GM19455 (cell line): ENCODE measurements around the gene ASNSD1.
A peak's percentile ranks its signal among the peaks of the same experiment; 100 is the strongest.
"Not testable (repeated sequence)": the region's sequence is repeated elsewhere in the genome, so short reads cannot be mapped to it uniquely, and the experiment has no call there.

Experiments used
- ATAC-seq: cut with Tn5 transposase; IDR thresholded peaks from one replicate; pipeline ENCODE4 v1.9.1; 2021; ENCODE audit not compliant: unreplicated experiment

Gene ASNSD1

DNA sequence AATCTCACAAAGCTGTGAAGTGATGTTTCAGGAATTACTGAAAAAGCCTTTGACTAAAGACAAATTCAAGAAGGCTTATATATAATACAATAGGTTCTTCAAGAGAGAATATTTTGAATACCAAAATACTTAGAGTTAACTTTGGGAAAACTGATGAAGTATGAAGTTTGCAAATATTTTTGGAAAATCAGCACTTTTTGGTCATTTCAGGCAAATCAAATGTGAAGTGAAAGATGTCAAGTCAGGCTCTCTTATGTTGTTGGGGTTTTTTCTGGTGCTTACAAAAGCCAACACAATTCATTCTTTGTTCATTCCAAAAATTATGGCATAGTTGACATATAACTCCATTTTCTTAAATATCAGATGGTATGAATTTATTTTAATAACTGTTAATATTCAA, 14.7 kb upstream of the ASNSD1 start:
- no peak for ATAC-seq

GRCh38 chr2:189648846-189649509, 12.3 kb upstream of the ASNSD1 start:
- no peak for ATAC-seq

DNA sequence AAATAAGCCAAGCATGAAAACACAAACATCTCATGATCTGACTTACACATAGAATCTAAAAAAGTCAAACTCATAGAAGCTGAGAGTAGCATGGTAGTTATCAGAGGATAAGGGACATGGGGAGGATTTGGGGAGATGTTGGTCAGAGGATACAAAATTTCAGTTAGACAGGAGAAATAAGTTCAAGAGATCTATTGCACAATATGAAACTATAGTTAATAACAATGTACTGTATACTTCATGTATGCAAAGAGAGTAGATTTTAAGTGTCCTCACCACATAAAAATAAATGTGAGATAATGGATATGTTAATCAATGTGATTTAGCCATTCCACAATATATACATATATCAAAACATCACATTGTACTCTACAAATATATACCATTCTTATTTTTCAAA, 10.0 kb upstream of the ASNSD1 start:
- ATAC-seq: no peak

- ATAC-seq: not testable (repeated sequence)
These were observed 7.8 kb upstream of the ASNSD1 start for GRCh38 chr2:189653464-189653863.

DNA sequence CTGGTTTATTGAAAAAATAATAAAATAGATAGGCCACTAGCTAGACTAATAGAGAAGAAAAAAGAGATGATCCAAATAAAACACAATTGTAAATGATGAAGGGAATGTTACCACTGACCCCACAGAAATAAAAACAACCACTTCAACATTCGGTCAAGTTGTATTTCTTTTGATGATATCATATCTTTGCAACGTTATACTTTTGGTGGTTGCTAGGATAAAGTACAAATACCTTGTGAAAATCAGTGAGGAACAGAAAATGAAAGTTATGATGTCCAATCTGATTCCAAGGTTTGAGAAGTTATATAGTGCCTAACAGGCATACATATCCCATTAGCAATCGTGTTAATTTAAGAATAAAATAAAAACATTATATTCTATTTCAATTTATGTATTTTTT, 6.6 kb upstream of the ASNSD1 start:
- no peak for ATAC-seq

DNA sequence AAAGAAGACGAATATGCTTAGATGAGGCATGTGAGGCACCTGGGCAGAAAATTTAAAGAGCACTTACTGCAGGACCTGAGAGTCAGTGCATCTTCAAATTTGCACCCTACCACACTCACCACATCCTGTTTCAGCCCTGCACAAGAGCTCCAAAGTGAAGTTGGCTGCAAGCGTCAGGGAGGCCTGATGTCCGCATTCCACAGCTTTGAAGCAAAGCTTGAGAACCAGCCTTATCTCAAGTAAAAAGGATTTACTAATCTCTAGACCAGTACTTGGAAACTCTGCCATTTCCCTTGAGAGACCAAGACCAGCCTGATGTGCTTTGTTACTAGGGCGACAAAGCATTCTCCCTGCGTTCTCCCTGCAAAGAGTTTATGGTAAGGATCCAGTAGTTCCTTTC, 3.4 kb upstream of the ASNSD1 start:
- peak; percentile 57 for ATAC-seq

DNA sequence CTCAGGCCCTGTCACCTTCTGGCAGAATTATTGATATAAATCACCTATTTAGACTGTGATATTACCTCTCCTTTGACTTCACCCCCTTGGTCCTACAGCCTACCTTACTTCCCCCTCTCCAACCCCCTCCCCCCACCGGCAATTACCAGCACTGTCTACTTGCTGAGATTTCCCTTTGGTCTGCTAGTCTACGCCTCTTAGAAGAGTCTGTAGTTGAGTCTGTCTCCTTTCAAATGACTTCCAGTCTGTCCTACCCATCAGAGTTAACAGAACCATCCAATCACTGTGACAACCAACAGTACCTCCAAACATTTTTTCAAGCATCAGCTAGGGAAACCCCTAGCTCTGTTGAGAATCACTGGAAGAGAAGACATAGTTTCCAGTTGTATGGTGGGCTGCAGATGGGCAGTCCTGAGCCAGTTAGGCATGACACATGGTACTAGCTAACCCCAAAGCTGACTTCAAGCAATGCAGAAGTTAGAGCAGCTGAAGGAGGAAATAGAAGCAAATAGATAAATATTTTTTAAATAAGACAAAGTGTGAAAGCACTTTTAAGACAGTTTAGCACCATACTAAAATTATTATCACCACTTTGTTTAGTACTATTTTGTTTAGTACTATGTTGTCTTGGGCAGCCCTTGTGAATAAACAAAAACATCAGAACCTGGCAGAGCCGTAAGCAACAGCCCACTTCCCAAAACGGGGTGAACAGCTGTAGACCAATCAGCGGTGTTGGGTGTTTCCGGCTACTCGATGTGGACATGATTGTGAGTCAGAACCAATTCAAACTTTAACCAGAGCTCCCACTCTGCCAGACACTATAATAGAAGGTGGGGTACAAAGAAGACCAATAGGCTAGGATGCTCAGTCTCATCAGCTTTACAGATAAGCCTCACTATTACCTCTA, 2.7 kb upstream of the ASNSD1 start:
- no peak for ATAC-seq

DNA sequence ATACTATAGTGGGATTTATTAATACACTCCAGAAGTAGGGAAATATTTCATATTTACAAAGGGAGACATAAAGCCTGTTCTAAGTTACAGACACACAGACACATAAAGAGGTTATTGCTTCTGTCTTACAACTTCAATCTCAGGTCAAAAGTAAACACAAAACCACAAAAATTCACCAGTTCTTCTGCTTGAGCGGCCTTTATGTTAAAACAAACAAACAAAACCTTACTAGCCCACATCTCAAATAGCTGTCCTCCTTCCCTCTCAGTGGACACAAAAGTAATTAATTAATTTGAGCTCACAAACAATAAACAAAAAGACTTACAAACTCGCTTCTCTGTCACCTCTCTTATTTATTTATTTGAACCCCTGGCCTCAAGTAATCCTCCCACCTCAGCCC, 1.5 kb upstream of the ASNSD1 start:
- no peak for ATAC-seq

DNA sequence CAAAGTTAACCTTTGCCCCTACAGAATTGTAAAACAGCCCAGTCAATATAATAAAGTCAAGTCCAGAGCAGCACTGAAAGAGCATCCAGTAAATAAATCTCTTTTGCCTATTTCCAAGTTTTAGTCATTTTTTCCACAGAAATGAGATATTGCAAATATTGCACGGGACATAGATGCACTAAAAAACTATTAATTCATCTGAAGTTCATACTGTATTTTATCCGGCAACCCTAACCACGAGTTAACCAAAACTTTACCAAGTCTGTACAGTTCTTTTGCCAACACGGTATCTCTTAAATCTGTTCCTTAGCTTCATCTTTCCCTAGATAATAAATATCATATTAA, 484 bp upstream of the ASNSD1 start:
- ATAC-seq: no peak

GRCh38 chr2:189661957-189662321, 680 bp downstream of the ASNSD1 start:
- ATAC-seq: no peak

- ATAC-seq: no peak
These were observed 1.5 kb downstream of the ASNSD1 start for GRCh38 chr2:189662669-189663226.

DNA sequence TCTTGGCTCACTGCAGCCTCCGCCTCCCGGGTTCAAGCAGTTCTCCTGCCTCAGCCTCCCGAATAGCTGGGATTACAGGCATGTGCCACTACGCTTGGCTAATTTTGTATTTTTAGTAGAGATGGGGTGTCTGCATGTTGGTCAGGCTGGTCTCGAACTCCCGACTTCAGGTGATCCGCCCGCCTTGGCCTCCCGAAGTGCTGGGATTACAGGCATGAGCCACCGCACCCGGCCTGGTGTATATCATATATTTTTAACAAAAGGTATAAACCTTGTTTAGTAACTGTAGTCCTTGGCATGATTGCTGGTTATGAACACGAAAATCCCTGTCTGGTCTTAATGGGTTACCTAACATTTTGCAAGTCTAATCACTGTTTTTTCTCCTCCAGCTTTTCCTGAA, 2.1 kb downstream of the ASNSD1 start:
- ATAC-seq: not testable (repeated sequence)

DNA sequence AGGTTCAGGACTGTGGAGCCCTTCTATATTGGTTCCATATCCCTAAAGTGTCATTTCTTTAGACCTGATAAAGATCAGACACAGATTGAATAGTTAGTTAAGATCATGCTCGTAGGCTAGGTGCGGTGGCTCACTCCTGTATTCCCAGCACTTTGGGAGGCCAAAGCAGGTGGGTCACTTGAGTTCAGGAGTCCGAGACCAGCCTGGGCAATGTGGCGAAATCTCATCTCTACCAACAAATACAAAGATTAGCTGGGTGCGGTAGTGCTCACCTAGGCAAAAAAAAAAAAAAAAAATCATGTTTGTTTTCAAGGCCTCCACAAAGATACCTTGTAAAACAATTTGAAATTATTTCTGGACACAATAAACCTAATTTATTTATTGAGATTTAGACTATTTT, 8.7 kb downstream of the ASNSD1 start:
- no peak for ATAC-seq

DNA sequence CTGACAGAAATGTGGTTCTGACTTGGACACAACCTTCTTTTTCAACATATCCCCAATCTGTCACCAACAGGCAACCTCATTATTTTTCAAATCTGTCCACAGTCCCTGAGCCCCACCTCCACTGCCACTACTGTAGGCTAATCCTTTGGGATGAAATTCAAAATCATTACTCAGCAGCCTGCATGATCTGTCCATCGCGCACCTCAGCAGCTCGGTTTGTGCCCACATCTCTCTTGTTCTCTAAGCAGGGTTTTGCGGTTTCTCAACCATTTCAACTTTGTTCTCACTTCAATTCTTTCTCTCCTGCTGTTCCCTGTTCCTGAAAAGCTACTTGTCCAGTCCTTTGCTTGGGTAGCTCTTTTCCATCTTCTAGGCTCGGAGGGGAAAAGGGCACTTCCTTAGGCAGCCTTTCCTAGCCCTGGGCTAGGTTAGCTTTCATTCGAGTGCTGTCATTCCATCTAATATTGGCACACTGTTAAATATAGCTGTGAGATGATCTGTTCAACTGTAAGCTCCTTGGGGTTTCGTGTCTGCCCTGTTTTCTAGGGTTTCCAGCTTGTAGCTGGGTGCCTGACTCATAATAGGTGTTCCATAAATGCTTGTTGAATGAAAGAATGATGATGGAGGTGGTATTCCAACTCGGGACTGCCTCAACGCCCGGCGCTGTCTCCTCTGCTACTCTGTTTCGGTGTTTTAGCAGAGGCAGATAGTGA, 12.6 kb downstream of the ASNSD1 start:
- ATAC-seq: no peak

DNA sequence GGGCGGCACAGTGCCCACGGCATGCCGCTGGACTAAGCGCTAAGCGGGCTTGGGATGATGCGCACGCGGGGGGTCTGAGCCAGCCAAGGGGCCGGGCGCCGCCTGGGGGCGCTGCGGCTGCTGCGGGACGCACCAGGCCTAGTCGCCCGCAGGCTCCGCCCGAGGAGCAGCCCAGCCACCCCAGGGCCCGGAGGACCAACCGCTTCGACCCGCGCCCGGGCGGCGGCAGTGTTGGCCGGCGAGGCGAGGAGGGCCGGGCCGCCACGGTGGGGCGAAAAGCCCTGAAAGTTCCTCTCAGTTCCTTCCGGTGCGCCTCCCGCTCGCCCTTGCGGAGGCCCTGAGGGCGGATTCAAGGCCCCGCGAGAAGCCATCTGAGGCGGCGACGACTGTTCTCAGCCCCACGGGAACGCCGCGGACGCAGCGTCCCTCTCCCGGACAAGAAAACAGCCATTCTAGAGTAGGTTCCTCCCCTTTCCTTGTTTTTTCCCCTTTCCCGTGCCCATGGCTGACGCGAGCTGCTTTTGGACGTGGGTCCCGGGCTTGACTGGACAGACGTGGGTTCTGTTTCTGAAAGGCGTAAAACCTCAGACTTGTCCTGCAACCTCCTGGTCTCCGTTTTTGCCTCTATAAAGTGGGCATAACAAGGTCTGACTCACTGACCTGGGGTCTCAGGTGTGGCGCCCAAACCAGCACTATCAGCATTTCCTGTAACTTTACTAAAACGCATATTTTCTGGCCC, 13.3 kb downstream of the ASNSD1 start, which contains the start of gene ANKAR:
TSS of gene ANKAR (plus strand) at position 297 of the 739 bp plus-strand sequence. CDS start 1,821 bp downstream, outside the sequence.
- peak; percentile 96 for ATAC-seq

- no peak for ATAC-seq
These were observed 15.2 kb downstream of the ASNSD1 start for GRCh38 chr2:189676471-189676870.

GRCh38 chr2:189679226-189679625, 18.0 kb downstream of the ASNSD1 start:
- no peak for ATAC-seq

- no peak for ATAC-seq
These were observed 19.9 kb downstream of the ASNSD1 start for GRCh38 chr2:189681203-189681602.

DNA sequence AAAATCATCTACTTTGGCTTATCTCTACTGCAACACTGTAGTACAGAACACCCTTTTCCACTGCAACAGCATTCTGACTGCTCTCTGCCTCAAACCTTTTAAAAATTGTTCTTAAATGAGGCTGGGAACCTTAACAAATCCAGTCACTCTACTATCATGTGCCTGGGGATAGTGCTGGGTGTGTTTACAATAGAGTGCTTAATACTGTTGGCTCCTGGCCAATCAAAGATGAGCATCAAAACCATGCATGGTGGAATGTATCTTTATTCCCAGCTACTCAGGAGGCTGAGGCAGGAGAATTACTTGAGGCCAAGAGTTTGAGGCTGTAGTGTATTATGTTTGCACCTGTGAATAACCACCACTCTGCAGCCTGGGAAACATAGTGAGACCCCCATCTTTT, 20.6 kb downstream of the ASNSD1 start:
- ATAC-seq: no peak

- ATAC-seq: no peak
These were observed 22.1 kb downstream of the ASNSD1 start for GRCh38 chr2:189683348-189683747.

- ATAC-seq: no peak
These were observed 23.6 kb downstream of the ASNSD1 start for GRCh38 chr2:189684811-189685210.
